AG09319 (cell line): ENCODE measurements around the gene ZNF598.

Experiments
- DNase-seq: peaks from one replicate; pipeline ENCODE4 v3.0.0-alpha.2; 2010; ENCODE audit warnings: low read depth; ENCODE audit errors: extremely low read depth
- TF ChIP-seq, protein P1 (sequence below): IDR thresholded peaks from 2 replicates; pipeline ENCODE4 v1.5.1; 2011; ENCODE audit warnings: low read depth, mild to moderate bottlenecking, inconsistent platforms, low read length, moderate library complexity

ZNF598 gene

DNA sequence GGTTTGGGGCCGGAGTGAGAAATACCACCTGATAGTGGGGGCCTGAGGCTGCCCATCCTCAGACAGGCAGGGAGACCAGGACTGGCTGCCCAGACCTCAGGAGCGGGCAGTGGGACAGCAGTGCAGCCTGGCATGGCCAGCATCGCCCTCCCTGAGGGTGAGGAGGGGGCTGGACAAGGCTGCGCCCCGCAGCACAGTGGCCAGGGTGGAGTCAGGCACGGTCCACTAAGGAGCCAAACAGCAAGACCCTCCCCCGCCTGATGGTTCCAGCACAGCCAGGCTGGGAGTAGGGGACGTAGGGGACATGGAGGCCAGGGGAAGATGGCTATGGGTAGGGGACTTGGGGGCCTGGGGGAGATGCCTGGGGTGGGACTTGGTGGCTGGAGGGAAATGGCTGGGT, 3.3 kb downstream of the ZNF598 start:
- DNase-seq = no peak
- TF ChIP-seq, protein P1, sequence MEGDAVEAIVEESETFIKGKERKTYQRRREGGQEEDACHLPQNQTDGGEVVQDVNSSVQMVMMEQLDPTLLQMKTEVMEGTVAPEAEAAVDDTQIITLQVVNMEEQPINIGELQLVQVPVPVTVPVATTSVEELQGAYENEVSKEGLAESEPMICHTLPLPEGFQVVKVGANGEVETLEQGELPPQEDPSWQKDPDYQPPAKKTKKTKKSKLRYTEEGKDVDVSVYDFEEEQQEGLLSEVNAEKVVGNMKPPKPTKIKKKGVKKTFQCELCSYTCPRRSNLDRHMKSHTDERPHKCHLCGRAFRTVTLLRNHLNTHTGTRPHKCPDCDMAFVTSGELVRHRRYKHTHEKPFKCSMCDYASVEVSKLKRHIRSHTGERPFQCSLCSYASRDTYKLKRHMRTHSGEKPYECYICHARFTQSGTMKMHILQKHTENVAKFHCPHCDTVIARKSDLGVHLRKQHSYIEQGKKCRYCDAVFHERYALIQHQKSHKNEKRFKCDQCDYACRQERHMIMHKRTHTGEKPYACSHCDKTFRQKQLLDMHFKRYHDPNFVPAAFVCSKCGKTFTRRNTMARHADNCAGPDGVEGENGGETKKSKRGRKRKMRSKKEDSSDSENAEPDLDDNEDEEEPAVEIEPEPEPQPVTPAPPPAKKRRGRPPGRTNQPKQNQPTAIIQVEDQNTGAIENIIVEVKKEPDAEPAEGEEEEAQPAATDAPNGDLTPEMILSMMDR = no peak

- TF ChIP-seq, protein P1 = no peak
- DNase-seq = no peak
These were observed 4.0 kb downstream of the ZNF598 start for GRCh38 chr16:2005646-2006045.

GRCh38 chr16:2004795-2005517, 4.7 kb downstream of the ZNF598 start:
- no peak for DNase-seq
- TF ChIP-seq, protein P1 = no peak

- DNase-seq = peak; percentile 42
These were observed 5.6 kb downstream of the ZNF598 start for GRCh38 chr16:2003827-2004641.

DNA sequence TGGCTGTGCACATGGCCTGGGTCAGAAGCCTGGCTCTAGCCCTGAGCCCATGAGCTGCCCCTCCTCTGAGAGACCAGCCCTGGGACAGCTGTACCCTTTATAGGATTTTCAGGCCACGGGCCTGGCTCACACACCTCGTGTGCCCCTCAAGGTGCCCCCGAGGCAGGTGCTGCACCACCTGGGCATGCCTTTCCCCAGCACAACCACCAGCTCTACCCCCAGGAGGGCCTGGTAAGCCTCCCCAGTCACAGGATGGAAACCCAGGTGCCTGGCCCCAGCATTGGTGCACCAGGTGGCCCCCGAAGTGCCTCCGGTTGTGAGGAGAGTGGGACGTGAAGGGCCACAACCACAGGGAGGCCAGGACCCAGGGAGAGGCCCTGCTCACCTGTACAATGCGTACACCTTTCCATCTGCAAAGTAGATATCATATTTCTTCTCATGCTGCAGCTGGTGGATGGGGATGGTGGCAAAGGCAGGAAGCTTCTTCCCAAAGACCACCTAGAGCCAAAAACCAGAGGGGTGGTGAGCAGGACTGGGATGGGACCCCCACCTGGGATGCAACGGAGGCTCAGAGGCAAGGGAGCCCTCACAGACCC, 6.3 kb downstream of the ZNF598 start:
- DNase-seq = no peak
- TF ChIP-seq, protein P1 = no peak

More at GRCh38 chr16:2003827-2004641, 5.6 kb downstream of the ZNF598 start:
- TF ChIP-seq, protein P1 = peak; percentile 89

DNA sequence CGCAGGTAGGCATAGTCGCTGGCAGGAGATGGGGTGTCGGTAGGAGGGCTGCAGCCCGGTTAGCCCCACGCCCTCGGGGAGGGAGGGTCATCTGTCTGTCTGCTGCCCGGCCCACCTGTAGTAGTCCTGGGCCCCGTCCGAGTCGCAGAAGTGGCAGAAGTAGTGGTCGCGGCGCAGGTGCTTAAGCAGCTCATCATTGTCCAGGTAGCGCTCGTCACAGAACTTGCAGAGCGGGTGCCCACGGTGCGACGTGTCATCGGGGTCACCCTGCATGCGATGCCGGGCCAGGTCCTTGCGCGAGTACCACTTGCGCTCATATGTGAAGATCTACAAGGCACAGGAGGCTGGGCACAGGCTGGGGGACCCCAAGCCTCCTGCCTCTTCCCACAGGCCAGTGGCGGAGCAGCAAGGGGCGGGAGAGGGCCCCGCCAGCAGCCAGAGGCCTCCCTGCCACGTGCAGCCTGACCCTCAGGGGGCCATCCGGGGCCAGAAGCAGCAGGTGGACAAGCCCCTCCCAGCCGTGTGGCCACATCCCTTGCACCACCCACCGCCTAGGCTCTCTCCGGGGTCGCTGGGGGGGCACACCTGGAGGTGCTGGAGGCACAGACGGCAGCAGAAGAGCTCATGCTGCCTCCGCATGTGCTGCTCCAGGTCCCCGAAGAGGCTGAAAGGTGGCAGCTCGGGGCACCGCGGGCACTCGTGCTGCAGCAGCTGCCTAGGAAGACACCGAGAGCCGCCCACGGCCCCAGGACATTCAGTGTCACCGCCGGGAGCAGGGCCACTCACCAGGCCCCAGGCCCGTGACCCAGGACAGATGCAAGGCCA, 7.0 kb downstream of the ZNF598 start:
- DNase-seq = no peak

More for the DNA sequence above, 7.0 kb downstream of the ZNF598 start:
- TF ChIP-seq, protein P1 = no peak
